Measurements from ENCODE around the gene GREM1.
A peak's percentile ranks its signal among the peaks of the same experiment; 100 is the strongest.

GREM1 gene

GRCh38 chr15:32694222-32694983 lies 23.4 kb upstream of the GREM1 start:
- no peak for DNase-seq (ENCODE audit: low spot score)

GRCh38 chr15:32698773-32699390 lies 18.9 kb upstream of the GREM1 start:
- no peak for DNase-seq (ENCODE audit: low spot score)

GRCh38 chr15:32700501-32701150 lies 17.2 kb upstream of the GREM1 start:
- no peak for DNase-seq (ENCODE audit: low spot score)

DNA sequence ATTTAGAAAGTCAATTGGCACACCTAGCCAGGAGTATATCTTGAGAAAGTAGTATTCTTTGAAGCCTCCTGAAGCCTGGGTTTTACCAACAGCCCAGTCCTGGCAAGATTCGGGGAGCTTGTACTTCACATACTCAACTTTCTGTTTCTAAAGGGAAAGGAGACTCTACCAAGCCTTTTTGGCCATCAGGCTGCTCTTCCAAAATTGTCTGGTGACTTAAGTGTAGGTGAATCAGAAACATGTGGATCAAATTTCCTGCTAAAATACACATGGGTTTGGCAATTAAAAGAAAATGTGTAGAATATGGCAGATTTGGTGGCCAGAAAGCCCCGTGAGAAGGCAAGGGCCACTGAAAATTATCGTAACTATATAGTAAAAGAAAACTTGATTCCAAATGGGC lies 15.9 kb upstream of the GREM1 start:
- DNase-seq (ENCODE audit: low spot score) = no peak

DNA sequence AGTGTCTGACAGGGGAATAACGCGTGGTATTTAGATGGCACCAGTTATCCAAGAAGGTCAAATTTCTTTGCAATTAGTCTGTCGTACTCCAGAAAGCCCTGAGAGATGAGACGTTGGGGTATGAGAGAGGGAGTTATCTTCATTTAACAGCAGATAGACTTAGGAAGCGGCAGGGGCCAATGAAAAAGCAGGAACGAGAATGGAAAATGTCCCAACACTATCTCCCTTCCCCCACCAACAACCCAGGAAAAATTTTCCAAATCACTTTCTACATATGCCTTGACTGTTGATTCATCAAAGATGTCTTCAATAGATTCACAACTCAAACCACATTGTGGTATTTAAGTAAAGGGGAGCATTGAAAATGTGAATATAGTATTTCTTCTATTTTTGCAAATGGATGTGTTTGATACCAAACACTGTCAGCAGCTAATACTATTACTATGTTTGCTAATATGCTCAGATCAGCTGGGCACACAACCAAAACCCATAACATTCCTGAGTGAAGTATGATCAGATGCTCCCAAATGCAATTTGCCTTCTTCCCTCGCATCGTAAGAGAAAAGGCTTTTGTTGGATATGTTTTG lies 13.3 kb upstream of the GREM1 start:
- no peak for DNase-seq (ENCODE audit: low spot score)

GRCh38 chr15:32705446-32705845 lies 12.4 kb upstream of the GREM1 start:
- DNase-seq (ENCODE audit: low spot score) = no peak

GRCh38 chr15:32706704-32707103 lies 11.1 kb upstream of the GREM1 start:
- no peak for DNase-seq (ENCODE audit: low spot score)

DNA sequence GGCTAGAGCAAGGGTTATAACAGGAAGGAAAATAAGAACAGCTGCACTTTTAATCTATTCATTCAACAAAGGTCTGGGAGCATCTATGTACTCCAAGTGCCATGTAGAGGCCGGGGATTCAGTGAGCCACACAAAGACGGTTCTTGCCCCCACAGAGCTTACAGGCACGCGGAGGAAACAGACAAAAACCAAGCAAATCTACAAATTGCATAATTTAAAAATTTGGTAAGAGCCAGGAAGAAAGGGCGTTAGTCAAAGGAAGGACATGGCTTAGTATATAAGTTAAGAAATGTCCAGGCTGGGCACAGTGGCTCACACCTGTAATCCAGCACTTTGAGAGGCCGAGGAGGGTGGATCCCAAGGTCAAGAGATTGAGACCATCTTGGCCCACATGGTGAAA lies 10.4 kb upstream of the GREM1 start:
- no peak for DNase-seq (ENCODE audit: low spot score)

DNA sequence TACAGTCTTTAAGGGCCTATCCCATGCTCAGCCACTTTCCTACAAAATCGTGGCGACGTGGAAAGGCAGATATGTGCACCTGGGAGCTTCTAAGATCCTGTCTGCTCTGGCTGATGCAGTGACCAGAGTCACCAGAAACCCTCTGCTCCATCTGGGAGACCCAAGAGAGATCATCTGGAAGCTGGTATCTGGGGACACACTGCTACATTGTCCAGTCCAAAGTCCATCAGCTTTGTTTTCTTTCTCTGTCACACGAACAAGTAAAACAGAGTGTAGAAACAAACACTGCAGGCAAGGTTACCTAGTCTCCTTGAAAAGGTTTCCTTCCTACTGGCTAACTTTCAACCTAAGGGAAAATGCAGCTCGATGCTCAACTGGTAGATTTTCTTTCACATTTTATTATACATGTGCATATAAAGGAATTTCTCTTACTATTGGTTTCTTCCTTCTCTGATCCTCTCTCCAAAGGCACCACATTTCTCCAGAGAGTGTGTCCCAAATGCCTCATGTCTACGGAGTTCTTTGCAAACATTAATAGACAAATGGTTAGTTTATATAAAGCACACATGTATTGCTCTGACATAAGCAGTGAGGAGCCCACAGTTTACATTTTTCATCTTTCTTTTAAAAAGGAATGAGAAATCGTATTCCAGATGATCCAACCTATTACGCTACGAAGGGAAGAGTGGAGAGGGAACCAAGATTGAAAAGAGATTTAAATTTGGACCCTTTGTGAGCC lies 8.3 kb upstream of the GREM1 start:
- peak; percentile 55 for DNase-seq (ENCODE audit: low spot score)

- DNase-seq (ENCODE audit: low spot score) = no peak
These were observed 2.5 kb upstream of the GREM1 start for GRCh38 chr15:32715276-32715675.

- no peak for DNase-seq (ENCODE audit: low spot score)
These were observed 1.4 kb upstream of the GREM1 start for GRCh38 chr15:32716216-32716914.

DNA sequence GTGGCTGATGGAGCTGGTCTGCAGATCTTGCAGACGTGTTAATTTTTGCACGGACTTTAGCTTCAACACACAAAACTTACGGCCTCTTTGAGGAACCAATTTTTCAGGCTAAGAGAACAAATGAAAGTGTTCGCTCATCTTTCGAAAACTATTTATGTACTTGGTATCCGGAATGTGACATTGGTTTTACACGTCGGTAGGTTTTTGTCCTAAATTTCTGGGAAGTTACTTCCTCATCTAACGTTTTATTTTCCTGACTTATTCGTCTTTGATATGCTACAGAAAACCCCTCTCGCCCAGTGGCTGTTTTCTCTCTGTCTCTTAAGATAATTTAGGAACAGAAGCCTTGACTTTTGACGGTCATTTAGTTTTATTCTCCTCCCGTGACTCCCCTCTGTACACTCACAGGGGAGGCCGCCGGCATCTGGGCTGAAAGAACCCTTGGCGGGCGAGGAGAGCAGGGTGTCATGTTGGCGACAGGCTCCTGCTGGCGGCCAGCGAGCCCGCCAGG lies 834 bp upstream of the GREM1 start:
- DNase-seq (ENCODE audit: low spot score) = no peak

DNA sequence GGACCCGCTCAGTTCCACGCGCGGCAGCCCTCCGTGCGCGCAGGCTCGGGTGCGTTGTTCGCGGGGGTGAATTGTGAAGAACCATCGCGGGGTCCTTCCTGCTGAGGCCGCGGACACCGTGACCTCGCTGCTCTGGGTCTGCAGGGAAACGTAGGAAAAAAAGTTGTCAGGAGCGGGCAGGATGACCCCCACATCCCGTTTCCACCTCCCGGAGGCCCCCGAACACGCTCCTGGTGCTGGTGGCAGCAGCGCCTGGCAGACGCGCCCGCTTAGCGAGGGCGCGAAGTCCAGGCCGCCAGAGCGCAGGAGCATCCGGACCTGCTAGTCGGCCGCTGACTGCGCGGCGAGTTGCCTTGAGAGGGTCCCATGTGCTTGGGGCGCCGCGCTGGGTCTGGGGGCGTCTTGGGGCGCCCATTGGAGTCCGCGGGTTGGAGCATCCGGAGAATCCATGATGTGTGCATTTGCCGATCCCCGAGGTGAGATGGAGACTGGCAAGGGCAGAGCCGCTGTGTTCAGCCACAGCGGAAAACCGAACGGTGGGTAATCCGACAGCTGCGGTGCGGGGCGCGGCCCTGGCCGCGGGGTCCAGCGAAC lies 520 bp downstream of the GREM1 start:
- no peak for DNase-seq (ENCODE audit: low spot score)

DNA sequence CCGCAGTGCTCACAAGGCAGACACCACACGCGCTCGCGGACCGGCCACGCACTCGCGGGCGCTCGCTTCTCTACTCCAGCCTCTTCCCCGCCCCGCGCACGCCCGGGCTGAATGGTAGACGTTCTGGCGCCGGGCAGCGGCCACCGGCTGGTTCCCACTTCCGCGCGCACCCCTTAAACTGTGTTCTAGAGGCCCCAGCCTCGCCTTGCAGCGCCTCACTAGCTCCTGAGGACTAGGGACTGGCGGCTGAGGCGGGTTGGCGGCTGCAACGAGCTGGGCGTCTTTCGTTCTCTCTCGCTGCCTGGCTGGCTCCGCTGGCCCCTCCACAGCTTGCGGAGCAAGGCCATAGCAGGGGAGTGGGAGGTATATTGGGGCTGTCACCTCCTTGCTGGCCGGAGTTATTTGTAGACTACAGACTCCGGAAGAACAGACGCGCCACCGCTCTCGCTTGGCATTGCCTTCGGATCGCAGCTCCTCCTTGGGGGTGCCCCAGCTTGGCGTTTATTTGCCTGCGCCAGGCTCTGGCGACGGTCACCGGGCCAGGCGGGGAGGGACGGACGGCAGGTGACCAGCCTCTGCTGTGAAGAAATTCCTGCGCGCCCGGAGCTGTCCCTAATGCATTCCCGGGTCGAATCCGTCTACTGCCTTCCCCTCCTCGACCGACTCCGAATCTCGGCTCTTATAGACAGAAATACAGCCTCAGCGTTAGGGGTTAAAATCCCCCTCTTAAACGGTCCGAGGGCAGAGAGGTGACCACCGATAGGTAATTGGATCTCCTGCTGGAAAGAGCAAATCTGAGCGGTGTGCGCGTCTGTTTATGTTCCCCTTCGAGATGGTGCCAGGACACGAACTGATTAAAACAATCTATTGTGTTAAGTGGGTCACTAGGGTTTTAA lies 1.3 kb downstream of the GREM1 start:
- DNase-seq (ENCODE audit: low spot score) = no peak

DNA sequence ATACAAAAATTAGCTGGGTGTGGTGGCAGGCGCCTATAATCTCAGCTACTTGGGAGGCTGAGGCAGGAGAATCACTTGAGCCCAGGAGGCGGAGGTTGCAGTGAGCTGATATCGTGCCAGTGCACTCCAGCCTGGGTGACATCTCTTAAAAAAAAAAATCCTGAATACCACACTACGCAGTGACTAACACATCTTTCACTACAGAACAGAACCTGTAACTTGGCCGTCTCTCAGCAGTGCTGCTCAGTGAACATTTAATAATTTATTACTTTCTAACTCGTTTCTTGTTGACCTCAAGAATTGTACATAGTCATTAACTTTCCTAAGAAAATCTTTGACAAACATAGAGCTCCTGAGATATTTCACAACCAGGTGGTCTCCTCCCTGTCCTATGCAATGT lies 3.8 kb downstream of the GREM1 start:
- no peak for DNase-seq (ENCODE audit: low spot score)

DNA sequence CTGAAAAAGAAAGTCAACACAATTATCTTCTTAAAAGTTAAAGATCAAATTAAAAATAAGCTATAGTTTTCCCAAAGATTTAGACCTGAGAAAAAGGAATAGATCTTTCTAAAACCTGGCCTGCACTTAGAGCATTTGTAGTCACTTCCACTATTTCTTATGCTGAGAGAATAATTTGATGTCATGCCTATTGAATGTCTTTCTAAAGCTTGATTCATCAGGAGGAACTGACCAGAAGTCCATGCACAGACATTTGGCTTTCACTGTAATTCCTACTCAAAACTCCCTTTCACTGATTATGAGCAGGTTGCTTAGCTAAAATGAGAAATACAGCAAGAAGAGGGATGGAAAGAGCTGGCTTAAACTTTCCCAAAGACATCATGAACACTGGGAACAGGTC lies 4.3 kb downstream of the GREM1 start:
- DNase-seq (ENCODE audit: low spot score) = no peak

DNA sequence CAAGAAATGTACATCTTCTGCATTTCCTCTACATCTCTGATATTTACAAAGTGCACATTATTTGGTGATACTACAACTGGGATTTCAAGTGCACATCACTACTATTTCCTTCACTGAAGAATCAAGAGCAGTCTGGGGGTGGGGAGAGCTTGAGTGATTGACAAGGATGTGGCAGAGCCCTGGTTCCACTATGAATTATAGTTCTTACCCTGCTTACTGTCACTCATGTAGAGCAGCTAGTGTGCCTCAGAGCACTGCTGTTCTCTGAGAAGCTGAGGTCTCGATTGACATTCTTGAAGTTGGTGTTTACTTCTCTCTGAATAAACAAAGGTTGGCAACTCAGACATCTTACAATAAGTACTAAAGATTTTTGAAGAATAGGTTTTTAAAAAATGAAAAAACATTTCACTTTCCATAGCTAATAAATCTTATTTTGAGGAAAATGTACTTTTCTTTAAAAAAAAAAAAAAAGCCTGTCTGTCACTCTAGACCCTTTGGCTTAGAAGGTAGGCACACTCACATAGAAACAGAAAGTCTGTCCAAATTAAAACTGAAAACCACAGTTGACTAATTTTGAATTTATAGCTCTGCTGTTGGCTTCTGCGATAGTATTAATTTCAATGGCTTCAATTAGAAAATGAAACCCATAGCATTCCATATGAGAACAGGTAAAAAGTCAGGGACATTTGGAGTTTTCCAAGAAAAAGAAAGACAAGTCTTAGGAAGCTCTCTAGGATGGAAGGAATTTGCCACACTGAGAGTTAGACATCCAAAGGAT lies 5.6 kb downstream of the GREM1 start:
- no peak for DNase-seq (ENCODE audit: low spot score)

- DNase-seq (ENCODE audit: low spot score) = no peak
These were observed 12.0 kb downstream of the GREM1 start for GRCh38 chr15:32729700-32730395.

Data from HuH-7 (cell line).